NT2/D1 (cell line): ENCODE data around the gene RIPK4.
"Not testable (repeated sequence)": the region's sequence is repeated elsewhere in the genome, so short reads cannot be mapped to it uniquely, and the experiment has no call there.

Experiments used
- DNase-seq: peaks from one replicate; pipeline ENCODE4 v3.0.0-alpha.2; 2011; ENCODE audit warnings: low read depth, low spot score
- H3K27me3 ChIP-seq: 2 replicates; pipeline ENCODE4 v1.6.0; 2011; ENCODE audit warnings: mild to moderate bottlenecking; ENCODE audit not compliant: insufficient read length, insufficient read depth
- H3K36me3 ChIP-seq: 2 replicates; pipeline ENCODE4 v1.6.1; 2011; ENCODE audit warnings: mild to moderate bottlenecking, low read length, mixed read lengths; ENCODE audit not compliant: insufficient read depth, insufficient read length
- H3K4me1 ChIP-seq: 2 replicates; pipeline ENCODE4 v1.5.1; 2011; ENCODE audit not compliant: insufficient read depth, insufficient read length
- H3K4me3 ChIP-seq: 2 replicates; pipeline ENCODE4 v1.5.1; 2011; ENCODE audit warnings: low read depth; ENCODE audit not compliant: insufficient read length
- H3K9ac ChIP-seq: 2 replicates; pipeline ENCODE4 v1.6.0; 2011; ENCODE audit warnings: low read depth; ENCODE audit not compliant: insufficient read length
- H3K9me3 ChIP-seq: 2 replicates; pipeline ENCODE4 v1.5.1; 2011; ENCODE audit warnings: mild to moderate bottlenecking, low read length; ENCODE audit not compliant: insufficient read depth
- SUZ12 ChIP-seq: IDR thresholded peaks from 2 replicates; pipeline ENCODE4 v1.6.1; 2011; ENCODE audit not compliant: insufficient read length, insufficient read depth; ENCODE audit errors: extremely low read depth
- YY1 ChIP-seq: IDR thresholded peaks from 2 replicates; pipeline ENCODE4 v1.6.1; 2011; ENCODE audit not compliant: insufficient read length, insufficient read depth
- ZNF274 ChIP-seq: IDR thresholded peaks from 2 replicates; pipeline ENCODE4 v1.6.1; 2011; ENCODE audit warnings: mild to moderate bottlenecking, low read depth, low read length

RIPK4 gene

GRCh38 chr21:41729701-41730366, 37.0 kb downstream of the RIPK4 start:
- no peak for DNase-seq
- H3K4me1 ChIP-seq: peaks cover 21% of the 10 kb centered on the region

GRCh38 chr21:41727784-41728763, 38.8 kb downstream of the RIPK4 start:
- H3K27me3 ChIP-seq: no peaks in the 10 kb centered on the region
- no peak overlapping the region for H3K9ac ChIP-seq
- H3K4me3 ChIP-seq: no peak overlapping the region
- peaks cover 25% of the 10 kb centered on the region for H3K4me1 ChIP-seq
- TF ChIP-seq YY1 (no peak), ZNF274 (no peak), SUZ12 (no peak)
- H3K9me3 ChIP-seq: no peaks in the 10 kb centered on the region
- no peaks in the 10 kb centered on the region for H3K36me3 ChIP-seq
- DNase-seq: no peak

More at GRCh38 chr21:41729701-41730366, 37.0 kb downstream of the RIPK4 start:
- Histone ChIP-seq H3K4me3 (no peak overlapping the region), H3K27me3 (no peaks in the 10 kb centered on the region), H3K36me3 (no peaks in the 10 kb centered on the region), H3K9ac (no peak overlapping the region), H3K9me3 (no peaks in the 10 kb centered on the region)
- TF ChIP-seq ZNF274 (no peak), YY1 (no peak), SUZ12 (no peak)

- Histone ChIP-seq H3K27me3 (no peaks in the 10 kb centered on the region), H3K4me1 (peaks cover 25% of the 10 kb centered on the region), H3K4me3 (no peak overlapping the region), H3K36me3 (no peaks in the 10 kb centered on the region), H3K9ac (peak overlapping the region; percentile 33), H3K9me3 (no peaks in the 10 kb centered on the region)
- no peak for DNase-seq
- TF ChIP-seq YY1 (no peak), ZNF274 (no peak), SUZ12 (no peak)
Observed at GRCh38 chr21:41726970-41727783, 39.7 kb downstream of the RIPK4 start.

- no peak overlapping the region for H3K4me3 ChIP-seq
- no peaks in the 10 kb centered on the region for H3K36me3 ChIP-seq
- no peaks in the 10 kb centered on the region for H3K27me3 ChIP-seq
- TF ChIP-seq ZNF274 (no peak), SUZ12 (no peak), YY1 (no peak)
- no peak overlapping the region for H3K9ac ChIP-seq
- peaks cover 27% of the 10 kb centered on the region for H3K4me1 ChIP-seq
- DNase-seq: no peak
- no peaks in the 10 kb centered on the region for H3K9me3 ChIP-seq
Observed at GRCh38 chr21:41726630-41726969, 40.3 kb downstream of the RIPK4 start.

- H3K27me3 ChIP-seq: no peaks in the 10 kb centered on the region
- no peak for DNase-seq
- H3K9me3 ChIP-seq: no peaks in the 10 kb centered on the region
- H3K36me3 ChIP-seq: no peaks in the 10 kb centered on the region
- peak overlapping the region; percentile 37 for H3K9ac ChIP-seq
- TF ChIP-seq ZNF274 (no peak), YY1 (no peak), SUZ12 (no peak)
- no peak overlapping the region for H3K4me3 ChIP-seq
- peaks cover 27% of the 10 kb centered on the region for H3K4me1 ChIP-seq
Observed at GRCh38 chr21:41726058-41726558, 40.7 kb downstream of the RIPK4 start.

- Histone ChIP-seq H3K4me3 (no peak overlapping the region), H3K9ac (peak overlapping the region; percentile 37), H3K36me3 (no peaks in the 10 kb centered on the region), H3K4me1 (peaks cover 30% of the 10 kb centered on the region), H3K9me3 (no peaks in the 10 kb centered on the region), H3K27me3 (no peaks in the 10 kb centered on the region)
- TF ChIP-seq ZNF274: no peak
- no peak for TF ChIP-seq YY1
- no peak for TF ChIP-seq SUZ12
- no peak for DNase-seq
Observed at GRCh38 chr21:41725421-41726031, 41.3 kb downstream of the RIPK4 start.

- not testable (repeated sequence) for DNase-seq, H3K27me3 ChIP-seq
Observed at GRCh38 chr21:41723835-41724234, 43.0 kb downstream of the RIPK4 start.

More at GRCh38 chr21:41723835-41724234, 43.0 kb downstream of the RIPK4 start:
- not testable (repeated sequence) for H3K9ac ChIP-seq, H3K9me3 ChIP-seq, H3K4me3 ChIP-seq, H3K36me3 ChIP-seq
- H3K4me1 ChIP-seq: peaks cover 30% of the 10 kb centered on the region
